Stimulated activated CD4-positive, alpha-beta T cell treated with anti-CD3 and anti-CD28 coated beads, Interleukin-4, amount 100 ng/mL, for 24 hours (primary cell): ENCODE measurements around the gene ATF4.

Experiments
- DNase-seq: peaks from one replicate; pipeline ENCODE4 v3.0.0-alpha.2; 2020

ATF4 gene

DNA sequence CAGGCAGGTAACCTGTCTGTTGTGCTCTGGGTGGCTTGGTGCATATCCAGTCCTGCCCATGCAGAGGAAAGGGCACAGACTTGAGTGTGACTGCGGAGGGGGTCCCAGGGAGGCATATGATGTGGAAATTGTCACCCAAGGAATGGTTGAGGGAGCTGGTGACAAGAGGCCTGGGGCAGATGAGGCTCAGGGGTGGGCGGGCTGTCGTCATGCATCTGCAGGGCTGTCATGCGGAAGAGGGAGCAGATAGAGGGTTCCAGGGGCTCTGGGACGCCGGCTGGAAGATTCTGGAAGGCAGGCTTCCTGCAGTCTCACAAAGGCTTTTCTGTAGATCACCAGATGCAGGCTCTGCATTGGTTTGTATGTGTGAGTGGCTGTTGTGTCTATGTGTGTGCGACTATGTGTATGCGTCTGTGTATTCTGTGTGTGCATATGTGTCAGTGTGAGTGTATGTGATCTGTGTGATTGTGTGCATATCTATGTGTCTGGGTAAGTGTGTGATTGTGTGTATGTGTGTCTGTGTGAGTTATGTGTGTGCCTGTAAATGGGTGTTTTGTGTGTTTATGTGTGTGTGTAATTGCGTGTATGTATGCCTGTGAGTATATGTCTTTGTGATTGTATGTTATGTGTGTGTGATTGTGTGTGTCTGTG lies 42.6 kb downstream of the ATF4 start:
- DNase-seq, result no peak

DNA sequence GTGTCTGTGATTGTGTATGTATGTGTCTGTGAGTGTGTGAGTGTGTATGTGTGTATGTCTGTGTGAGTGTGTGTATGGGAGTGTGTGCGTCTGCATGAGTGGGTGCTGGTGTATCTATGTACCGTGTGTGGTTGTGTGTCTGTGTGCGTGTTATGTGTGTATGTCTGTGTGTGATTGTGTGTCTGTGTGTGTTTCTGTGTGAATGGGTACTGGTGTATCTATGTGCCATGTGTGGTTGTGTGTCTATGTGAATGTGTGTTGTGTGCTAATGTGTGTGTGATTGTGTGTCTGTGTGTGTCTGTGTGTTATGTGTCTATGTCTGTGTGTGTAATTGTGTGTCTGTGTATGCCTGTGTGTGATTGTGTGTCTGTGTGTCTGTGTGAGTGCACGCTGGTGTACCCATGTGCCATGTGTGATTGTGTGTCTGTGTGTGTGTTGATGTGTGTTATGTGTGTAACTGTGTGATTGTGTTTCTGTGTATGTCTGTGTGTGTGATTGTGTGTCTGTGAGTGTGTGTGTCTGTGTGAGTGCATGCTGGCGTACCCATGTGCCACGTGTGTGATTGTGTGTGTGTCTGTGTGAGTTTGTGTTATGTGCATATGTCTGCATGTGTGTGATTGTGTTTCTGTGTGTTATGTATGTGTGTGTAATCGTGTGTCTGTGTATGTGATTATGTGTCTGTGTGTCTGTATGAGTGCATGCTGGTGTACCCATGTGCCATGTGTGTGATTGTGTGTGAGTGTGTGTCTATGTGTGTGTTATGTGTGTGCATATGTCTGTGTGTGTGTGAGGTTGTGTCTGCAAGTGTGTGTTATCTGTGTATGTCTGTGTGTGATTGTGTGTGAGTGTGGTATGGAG lies 43.4 kb downstream of the ATF4 start:
- DNase-seq, result no peak

DNA sequence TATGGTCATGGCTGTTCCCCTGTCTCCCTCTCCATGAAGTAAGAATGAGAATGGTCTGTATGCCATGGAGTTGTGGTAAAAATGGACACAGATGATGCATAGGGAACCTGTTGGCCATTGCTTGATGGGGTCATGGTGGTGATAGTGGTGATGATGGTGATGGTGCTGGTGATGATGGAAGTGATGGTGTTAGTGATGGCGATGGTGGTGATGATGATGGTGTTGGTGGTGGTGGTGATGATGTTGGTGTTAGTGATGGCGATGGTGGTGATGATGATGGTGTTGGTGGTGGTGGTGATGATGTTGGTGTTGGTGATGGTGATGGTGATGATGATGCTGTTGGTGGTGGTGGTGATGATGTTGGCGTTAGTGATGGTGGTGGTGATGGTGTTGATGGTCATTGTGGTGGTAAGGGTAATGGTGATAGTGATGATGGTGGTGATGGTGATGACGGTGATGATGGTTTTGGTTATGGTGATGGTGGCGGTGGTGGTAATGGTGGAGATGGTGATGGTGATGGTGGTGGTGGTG lies 45.1 kb downstream of the ATF4 start:
- DNase-seq, result no peak

DNA sequence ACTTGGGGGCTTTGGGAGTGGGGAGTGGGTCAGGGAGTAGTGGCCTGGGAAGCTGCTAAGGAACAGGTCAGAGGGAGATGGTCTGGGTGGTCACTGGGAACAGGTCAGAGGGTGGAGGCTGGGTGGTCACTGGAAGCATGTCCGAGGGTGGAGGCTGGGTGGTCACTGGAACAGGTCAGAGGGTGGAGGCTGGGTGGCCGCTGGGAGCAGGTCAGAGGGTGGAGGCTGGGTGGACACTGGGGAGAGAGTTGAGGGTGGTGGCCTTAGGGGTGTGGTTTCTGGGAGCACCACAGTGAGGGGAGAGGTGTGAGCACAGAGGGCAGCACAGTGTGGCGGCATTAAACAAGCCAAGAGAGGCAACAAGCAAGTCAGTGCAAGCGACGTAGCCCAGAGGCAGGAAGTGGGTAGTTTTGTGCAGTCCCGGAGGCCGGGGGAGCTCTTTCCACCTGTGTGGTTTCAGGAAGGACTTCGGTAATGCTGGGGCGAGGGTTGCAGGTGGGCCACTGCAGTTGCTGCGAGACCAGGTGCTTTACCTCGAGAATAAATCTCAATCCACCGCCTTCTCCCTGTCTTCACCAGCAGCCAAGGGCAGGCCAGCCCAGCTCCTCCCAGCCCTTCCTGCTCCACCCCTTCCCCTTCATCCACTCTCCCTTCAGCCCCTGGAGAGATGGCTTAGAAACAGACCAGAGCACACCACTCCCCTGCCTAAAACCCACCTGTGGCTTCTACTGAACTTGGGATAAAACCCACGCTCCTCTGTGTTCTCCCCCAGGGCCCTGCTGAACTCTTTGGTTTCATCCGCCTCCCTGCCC lies 47.0 kb downstream of the ATF4 start:
- peak; percentile 37 for DNase-seq

DNA sequence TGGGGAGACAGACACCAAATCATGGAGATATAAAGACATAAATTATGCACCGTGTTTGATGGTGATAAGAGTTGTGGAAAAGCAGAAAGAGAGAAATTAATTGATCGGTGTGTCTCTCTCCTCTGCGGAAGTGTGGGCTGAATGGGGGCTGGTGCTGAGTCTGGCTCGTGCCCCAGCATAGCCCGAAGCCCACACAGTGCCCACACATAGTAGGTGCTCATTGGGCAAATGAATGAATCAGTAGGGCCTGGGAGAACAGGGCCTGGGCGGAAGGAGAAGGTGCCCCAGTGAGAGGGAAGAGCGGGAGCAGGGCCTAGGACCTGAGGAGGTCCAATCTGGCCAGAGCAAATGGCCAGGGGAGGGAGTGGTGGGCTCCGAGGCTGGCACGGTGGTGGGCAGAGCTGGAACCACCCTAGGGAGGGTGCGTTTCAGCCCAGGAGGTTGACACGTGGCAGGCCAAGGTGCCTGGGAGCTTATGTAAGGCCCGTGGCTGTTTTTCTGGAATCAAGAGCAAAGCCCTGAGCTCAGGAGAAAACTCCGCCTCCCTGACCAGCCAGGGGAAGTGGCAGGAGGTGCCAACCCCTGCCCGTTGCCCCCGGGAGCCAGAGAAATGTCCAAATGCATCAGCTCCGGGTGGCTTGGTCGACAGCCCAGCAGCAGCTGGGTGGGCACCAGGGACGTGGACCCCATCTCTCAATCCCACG lies 48.1 kb downstream of the ATF4 start:
- DNase-seq, result no peak

DNA sequence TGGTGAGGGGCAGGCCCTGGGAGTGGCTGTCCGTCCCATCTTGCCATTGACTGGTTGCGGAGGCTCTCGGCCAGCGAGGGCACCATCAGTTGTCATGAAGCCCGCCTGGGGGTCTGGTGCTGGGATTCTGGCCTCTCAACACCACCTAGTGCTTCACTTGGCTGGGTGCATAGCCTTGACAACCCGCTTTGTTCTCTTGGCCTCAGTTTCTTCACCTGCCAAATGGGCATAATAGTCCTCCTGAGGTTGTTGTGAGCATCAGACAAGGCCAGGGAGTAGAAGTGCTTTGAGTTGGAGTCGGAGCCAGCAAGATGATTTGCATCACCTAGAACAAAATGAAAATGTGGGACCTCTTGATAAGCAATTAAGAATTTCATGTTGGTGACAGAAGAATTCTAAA lies 48.7 kb downstream of the ATF4 start:
- no peak for DNase-seq

DNA sequence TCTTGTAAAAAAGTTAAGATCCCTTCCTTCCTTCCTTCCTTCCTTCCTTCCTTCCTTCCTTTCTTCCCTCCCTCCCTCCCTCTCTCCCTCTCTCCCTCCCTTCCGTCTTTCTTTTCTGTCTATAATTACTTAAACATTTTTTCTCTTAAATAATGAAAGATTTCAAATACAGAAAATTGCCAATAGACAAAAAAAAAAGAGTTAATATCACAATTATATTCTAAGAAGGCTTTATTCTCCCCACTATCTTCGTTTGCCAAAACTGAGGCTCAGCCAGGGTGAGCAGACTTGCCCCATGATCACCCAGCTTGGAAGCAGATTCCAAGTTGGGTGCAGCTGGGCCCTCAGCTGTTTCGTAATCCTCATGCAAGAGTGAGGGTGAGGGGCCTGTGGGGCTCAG lies 49.9 kb downstream of the ATF4 start:
- DNase-seq, result no peak

DNA sequence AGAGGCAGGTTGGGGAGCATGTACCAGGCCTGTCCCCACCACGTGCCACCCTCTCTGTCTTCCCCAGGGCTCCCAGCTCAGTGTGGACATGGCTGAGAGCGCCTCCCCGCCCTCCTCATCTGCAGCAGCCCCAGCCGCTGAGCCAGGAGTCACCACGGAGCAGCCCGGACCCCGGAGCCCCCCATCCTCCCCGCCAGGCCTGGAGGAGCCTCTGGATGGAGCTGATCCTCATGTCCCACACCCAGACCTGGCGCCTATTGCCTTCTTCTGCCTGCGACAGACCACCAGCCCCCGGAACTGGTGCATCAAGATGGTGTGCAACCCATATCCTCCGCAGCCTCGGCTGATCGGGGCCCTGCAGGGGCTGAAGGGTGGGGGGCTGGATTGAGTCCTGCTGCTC lies 50.3 kb downstream of the ATF4 start, which contains the start of gene CACNA1I:
Gene CACNA1I (plus strand): TSS at position 89 of the 400 bp plus-strand sequence. CDS start 0 bp downstream, at position 89.
- no peak for DNase-seq

DNA sequence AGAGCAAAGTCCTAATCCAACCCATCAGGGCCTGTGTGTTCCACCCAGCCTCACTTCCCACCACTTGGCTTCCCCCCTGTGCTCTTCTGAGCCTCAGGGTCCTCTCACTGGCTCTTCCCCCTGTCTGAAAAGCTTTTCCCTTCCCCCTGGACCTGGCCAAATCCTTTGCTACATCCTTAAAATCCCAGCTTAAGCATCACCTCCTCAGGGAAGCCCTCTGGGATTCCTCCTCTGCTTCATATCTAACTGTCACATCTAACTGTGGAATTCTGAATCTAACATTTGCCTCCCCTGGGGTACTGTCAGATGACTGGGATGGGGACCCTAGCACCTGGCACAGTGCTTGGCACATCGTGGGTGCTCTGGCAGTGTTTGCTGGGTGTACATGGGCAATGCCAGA lies 51.2 kb downstream of the ATF4 start:
- no peak for DNase-seq
